Occipital lobe (tissue), 3 donors: ENCODE results near the gene XRCC6. TPM values are rescaled to one million over a fixed set of nuclear protein-coding genes. Genes with fewer than 3 reads are reported as not detected.
A peak's percentile ranks its signal among the peaks of the same experiment; 100 is the strongest.
"Not testable (repeated sequence)": the region's sequence is repeated elsewhere in the genome, so short reads cannot be mapped to it uniquely, and the experiment has no call there.

Source experiments
- DNase-seq: peaks from one replicate; lab custom pipeline; 2025; lab: John Stamatoyannopoulos, UW
- small RNA-seq: library from RNA; depleted of rRNA; stranded (forward); fragments of <200 nt; gene quantifications from one replicate; pipeline ENCODE3, GENCODE V24; 2014
- total RNA-seq: library from RNA; depleted of rRNA; stranded (reverse); fragments of >200 nt; gene quantifications from one replicate; pipeline ENCODE4 v1.2.3, GENCODE V29; 2014

Gene XRCC6
- total RNA-seq, 1 donor from 2014 or later, result 208 TPM

GRCh38 chr22:41686890-41687289, 65.8 kb downstream of the XRCC6 start:
- DNase-seq, result not testable (repeated sequence)

GRCh38 chr22:41687901-41688364, 66.8 kb downstream of the XRCC6 start:
- DNase-seq, result no peak

- DNase-seq, result peak; percentile 90
These were observed 67.5 kb downstream of the XRCC6 start, which contains the start of gene SNU13 for GRCh38 chr22:41688365-41689211. Gene SNU13 (minus strand): TSS chr22:41688867. CDS start chr22:41688796, 71 bp downstream.

GRCh38 chr22:41690476-41690875, 69.4 kb downstream of the XRCC6 start:
- no peak for DNase-seq

GRCh38 chr22:41695211-41695610, 74.1 kb downstream of the XRCC6 start:
- DNase-seq, result no peak

- DNase-seq, result no peak
These were observed 75.6 kb downstream of the XRCC6 start for GRCh38 chr22:41696703-41697102.

GRCh38 chr22:41697126-41697775, 76.2 kb downstream of the XRCC6 start:
- DNase-seq, result peak; percentile 79

GRCh38 chr22:41699264-41700107, 78.4 kb downstream of the XRCC6 start, which contains the start of gene MEI1:
Gene MEI1 (plus strand): TSS chr22:41699503. CDS start chr22:41699539, 36 bp downstream.
- peak; percentile 72 for DNase-seq

GRCh38 chr22:41700108-41700364, 78.9 kb downstream of the XRCC6 start:
- no peak for DNase-seq

GRCh38 chr22:41702763-41703162, 81.7 kb downstream of the XRCC6 start:
- no peak for DNase-seq

- DNase-seq, result no peak
These were observed 88.2 kb downstream of the XRCC6 start for GRCh38 chr22:41709341-41709740.

- no peak for DNase-seq
These were observed 91.9 kb downstream of the XRCC6 start for GRCh38 chr22:41713004-41713403.

Small RNA genes lying within 50 kb of the gene (small RNA-seq; reads per million reads assigned to genes)
- gene HMGN2P10 (not detected), gene RF00019 (not detected), gene RNU6-476P (not detected)

Other genes starting within 250 kb of the XRCC6 start
- gene TEF, start 239.4 kb upstream of the XRCC6 start, total RNA-seq, result 10.0 TPM
- gene TOB2, start 174.5 kb upstream of the XRCC6 start, total RNA-seq, result 15.6 TPM
- 35.7 TPM for gene PHF5A, start 152.6 kb upstream of the XRCC6 start, total RNA-seq
- 64.4 TPM for gene ACO2, start 152.2 kb upstream of the XRCC6 start, total RNA-seq
- 23.7 TPM for gene POLR3H, start 76.8 kb upstream of the XRCC6 start, total RNA-seq
- gene CSDC2, start 60.3 kb upstream of the XRCC6 start, total RNA-seq, result 9.4 TPM
- gene PMM1, start 31.5 kb upstream of the XRCC6 start, total RNA-seq, result 17.2 TPM
- gene DESI1, start 252 bp upstream of the XRCC6 start, total RNA-seq, result 18.1 TPM
- gene SNU13, start 67.6 kb downstream of the XRCC6 start, total RNA-seq, result 62.9 TPM
- 0.16 TPM for gene MEI1, start 78.2 kb downstream of the XRCC6 start, total RNA-seq
- 12.2 TPM for gene CCDC134, start 179.4 kb downstream of the XRCC6 start, total RNA-seq
- 65.5 TPM for gene SREBF2, start 211.8 kb downstream of the XRCC6 start, total RNA-seq